ENCODE measurements around the gene RREB1.

RREB1 gene

GRCh38 chr6:7196019-7196402 lies 88.2 kb downstream of the RREB1 start:
- DNase-seq = no peak

DNA sequence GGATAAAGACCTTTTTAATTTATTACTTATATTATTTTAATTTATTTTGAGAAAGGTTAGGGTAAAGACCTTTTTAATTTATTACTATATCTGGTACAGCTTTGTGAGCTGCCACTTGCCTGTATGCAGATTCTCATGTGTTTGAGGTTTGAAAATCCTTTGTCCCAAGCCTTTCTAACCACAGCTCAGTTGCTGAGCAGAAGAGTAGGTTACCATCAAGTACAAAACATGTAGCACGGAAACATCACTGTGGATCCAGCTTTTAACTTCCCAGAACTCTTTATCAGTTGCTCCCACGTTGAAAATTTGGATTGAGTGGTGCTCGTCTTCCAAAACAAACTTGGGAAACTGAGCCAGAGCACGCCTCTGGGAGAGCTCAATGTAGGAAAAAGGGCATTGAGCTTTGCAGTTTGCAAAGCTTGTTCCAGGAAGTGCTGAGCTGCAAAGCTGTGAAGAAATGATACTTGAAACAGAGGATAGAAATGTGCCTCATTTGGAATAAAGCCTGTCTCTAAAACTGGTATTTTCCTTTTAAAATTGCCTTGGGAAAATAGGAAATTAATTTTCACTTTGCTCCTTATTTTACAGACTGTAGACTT lies 89.0 kb downstream of the RREB1 start:
- DNase-seq = no peak

DNA sequence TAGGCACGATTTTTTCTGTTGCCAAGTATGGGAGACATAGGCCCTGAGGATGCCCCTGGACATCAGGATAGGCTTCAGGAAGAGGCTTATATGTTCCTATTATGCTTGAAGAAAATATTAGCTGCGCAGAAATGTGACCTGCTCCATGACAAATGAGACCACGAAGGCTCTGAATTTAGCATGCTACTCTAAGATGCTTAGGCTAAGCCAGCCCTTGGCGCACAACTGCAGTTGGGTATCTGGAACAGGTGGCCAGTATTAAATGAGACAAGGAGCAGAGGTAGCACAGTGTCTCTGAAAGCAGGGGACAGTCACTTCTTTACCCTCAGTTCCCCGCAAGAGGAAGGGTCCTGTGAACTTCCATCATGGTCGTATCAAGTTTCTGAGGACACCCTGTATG lies 90.0 kb downstream of the RREB1 start:
- DNase-seq = no peak

- no peak for DNase-seq
Measured at GRCh38 chr6:7198833-7199800, 91.4 kb downstream of the RREB1 start.

- no peak for DNase-seq
Measured at GRCh38 chr6:7200598-7201443, 93.1 kb downstream of the RREB1 start.

GRCh38 chr6:7201444-7201731 lies 93.6 kb downstream of the RREB1 start:
- DNase-seq = no peak

- peak; percentile 33 to 79 for DNase-seq
Measured at GRCh38 chr6:7201732-7202541, 94.2 kb downstream of the RREB1 start.

- no peak for DNase-seq
Measured at GRCh38 chr6:7202950-7203349, 95.2 kb downstream of the RREB1 start.

DNA sequence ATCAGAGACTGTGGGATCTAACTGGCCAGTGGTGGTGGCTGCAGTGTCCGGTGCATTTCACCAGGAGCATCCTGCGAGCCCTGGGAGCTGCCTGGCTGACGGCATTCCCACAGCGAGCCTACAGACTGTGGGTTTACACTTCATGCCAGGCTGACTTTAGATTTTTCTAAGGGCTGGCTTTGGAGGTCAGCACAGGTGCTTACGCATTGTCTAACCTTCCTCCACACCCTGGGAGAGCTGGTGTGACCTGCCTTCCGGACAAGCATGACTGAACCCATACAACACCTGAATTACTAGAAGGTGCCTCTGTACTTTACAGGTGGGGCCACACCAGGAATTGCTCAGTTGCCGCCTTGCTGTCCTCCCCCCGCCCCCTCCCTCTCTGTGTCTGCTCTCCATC lies 96.2 kb downstream of the RREB1 start:
- no peak for DNase-seq

DNA sequence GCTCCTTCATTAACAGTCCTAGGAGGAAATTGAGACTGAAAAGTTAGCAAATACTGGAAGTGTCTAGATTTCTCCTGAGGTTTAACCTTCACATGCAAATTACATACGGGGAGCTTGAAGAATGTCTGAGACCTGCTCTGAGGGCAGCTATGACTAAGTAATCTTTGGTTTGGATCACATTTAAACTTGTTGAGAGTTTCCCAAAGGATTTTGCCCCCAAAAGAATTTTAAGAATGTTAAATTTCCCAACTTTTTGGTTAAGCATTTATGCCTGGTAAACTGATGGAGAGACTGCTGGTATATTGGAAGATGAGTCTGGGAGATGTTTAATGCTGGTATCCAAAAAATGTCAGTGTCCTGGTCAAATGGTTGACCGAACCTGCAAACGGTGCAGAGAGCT lies 97.0 kb downstream of the RREB1 start:
- DNase-seq = no peak

DNA sequence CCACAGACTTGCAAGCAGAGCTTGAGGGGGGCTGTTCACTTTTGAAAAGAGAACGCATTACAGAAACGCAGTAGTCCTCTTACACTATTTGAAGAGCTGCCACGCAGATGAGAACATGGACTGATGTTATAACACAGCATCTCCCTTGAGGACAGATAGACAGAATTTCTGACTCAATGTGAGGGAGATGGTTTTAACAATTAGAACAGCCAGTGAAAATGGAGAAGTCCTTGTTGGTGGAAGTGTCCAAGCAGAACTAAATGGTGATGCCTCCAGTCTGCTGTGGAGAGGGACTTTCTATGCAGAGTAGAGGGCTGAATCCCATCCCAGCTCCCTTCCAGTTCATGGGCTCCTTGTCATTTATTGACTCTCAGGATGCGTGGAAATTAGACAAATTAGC lies 100.0 kb downstream of the RREB1 start:
- DNase-seq = no peak

GRCh38 chr6:7213416-7213815 lies 105.7 kb downstream of the RREB1 start:
- DNase-seq = no peak

DNA sequence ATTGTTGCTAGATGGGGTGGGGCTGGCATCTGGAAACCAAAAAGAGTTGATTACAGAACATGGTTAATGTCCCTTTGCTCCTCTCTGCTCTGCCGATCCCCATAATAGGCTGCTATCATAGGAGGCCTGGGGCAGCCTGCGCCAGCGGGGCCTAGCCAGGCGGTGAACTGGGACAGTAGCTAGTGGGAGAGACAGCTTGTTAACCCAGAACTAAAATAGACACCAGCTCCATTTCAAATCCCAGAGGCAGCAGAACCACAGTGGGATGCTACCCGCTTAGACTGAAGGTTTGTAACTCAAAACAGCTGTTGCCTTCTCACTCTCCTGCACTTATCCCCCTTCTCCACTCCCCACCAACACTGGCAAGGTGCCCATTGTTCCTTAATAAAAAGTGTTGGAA lies 106.7 kb downstream of the RREB1 start:
- DNase-seq = no peak

GRCh38 chr6:7215131-7215530 lies 107.4 kb downstream of the RREB1 start:
- DNase-seq = no peak

- no peak for DNase-seq
Measured at GRCh38 chr6:7215798-7216231, 108.1 kb downstream of the RREB1 start.

DNA sequence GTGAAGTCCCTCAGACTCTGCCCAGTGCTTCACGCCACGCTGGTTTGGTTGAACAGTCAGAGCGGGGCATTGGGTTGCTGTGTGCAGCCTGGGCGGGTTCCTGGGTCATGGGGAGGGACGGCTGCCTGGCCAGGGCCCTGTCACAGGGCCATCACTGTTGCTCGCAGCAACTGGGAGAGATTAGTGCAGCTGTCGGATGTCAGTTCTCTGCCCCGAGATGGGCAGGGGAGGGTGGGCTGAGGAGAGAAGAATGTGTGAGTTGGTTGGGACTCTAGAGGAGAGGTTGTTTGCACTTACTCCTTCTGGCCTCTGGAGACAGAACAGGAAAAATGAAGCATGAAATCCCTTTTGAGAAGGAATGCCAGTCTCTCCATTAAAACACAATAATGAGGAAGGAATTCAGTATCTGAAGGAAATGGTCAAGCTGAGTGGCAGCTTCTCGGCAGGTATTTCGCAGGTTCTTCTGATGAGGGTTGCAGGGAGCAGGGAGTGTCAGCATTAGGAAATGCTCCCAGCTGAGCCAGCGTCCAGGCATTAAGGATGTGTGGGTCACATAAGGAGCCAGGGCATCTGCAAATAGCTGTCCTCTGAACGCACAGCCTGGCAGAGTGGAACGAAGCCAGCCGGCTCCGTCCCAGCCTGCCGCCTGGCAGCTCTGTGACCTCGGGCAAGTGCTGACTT lies 109.3 kb downstream of the RREB1 start:
- DNase-seq = no peak

GRCh38 chr6:7218406-7218988 lies 110.7 kb downstream of the RREB1 start:
- no peak for DNase-seq

DNA sequence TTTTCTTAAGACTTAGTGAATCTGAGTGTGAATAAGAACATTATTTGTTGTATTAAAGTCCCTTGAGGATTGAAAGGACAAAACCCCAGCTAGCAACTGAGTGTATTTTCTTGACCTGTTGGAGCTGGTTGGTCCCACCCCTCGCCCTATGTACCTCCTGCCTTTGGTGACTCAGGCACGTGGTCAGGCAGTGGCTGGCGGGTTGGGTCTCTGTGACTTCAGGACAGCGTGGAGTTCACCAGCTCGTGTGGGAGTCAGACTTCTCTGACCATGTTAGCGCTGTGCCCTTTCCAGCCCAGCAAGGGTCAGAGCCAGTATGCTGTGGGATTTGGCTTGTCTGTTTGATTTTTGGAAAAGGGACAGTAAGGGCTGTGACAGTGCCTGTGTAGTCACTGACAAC lies 111.5 kb downstream of the RREB1 start:
- no peak for DNase-seq

- DNase-seq = no peak
Measured at GRCh38 chr6:7222197-7222596, 114.4 kb downstream of the RREB1 start.

DNA sequence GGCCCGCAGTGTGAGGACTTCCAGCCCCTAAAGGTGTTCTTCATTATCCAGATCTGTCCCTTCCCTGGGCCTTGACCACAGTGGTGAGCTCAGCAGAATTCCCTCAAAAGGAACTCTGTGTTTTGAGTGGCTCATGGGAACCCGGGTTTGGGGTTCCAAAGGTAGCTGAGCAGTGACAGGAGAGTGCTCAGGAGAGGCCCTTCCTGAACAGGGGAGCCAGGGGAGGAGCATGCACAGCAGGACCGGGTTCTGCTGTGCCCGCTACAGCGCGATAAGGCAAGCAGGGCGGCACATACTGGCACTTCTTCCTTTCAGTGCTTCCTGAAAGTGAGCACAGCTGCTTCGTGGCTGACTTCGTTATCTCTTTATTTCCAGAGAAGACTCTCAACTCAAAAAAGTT lies 117.0 kb downstream of the RREB1 start:
- no peak for DNase-seq

GRCh38 chr6:7228662-7229375 lies 121.1 kb downstream of the RREB1 start:
- DNase-seq = no peak
